ENCODE data around the gene SPANXN4.
A peak's percentile ranks its signal among the peaks of the same experiment; 100 is the strongest.

Gene SPANXN4

GRCh38 chrX:143025628-143026027 is at the start of gene SPANXN4:
SPANXN4 (plus strand) TSS chrX:143025928; CDS start chrX:143026015, 87 bp downstream.
- no peak for DNase-seq

- DNase-seq = no peak
These were observed 48.4 kb upstream of the SPANXN4 start for GRCh38 chrX:142977128-142977914.

- no peak for DNase-seq
These were observed 47.5 kb upstream of the SPANXN4 start for GRCh38 chrX:142978130-142978684.

- no peak for DNase-seq
These were observed 43.0 kb upstream of the SPANXN4 start for GRCh38 chrX:142982679-142983078.

- no peak for DNase-seq
These were observed 30.7 kb upstream of the SPANXN4 start for GRCh38 chrX:142994988-142995387.

GRCh38 chrX:142998447-142999198 is 27.1 kb upstream of the SPANXN4 start:
- no peak for DNase-seq

- DNase-seq = no peak
These were observed 26.5 kb upstream of the SPANXN4 start for GRCh38 chrX:142999199-142999701.

GRCh38 chrX:143002206-143002605 is 23.5 kb upstream of the SPANXN4 start:
- no peak for DNase-seq

- DNase-seq = no peak
These were observed 8.5 kb upstream of the SPANXN4 start for GRCh38 chrX:143017272-143017671.

- DNase-seq = no peak
These were observed 1.5 kb downstream of the SPANXN4 start for GRCh38 chrX:143027275-143027674.

GRCh38 chrX:143047511-143047910 is 21.8 kb downstream of the SPANXN4 start:
- no peak for DNase-seq

- DNase-seq = peak; percentile 82
These were observed 32.4 kb downstream of the SPANXN4 start for GRCh38 chrX:143058120-143058519.

GRCh38 chrX:143081231-143081630 is 55.5 kb downstream of the SPANXN4 start:
- DNase-seq = no peak

GRCh38 chrX:143082537-143082936 is 56.8 kb downstream of the SPANXN4 start:
- DNase-seq = no peak

Data from NCI-H146 (cell line).